ENCODE data around the gene SPDYE2.
"Not testable (repeated sequence)": the region's sequence is repeated elsewhere in the genome, so short reads cannot be mapped to it uniquely, and the experiment has no call there.

SPDYE2 gene

GRCh38 chr7:102527182-102527581 lies 23.8 kb upstream of the SPDYE2 start:
- H3K4me1 ChIP-seq (ENCODE audit: control insufficient read depth, insufficient read depth, low read length); H3K4me3 ChIP-seq (ENCODE audit: low read depth, low read length); H3K9me3 ChIP-seq (ENCODE audit: control insufficient read depth, insufficient read depth, low read depth, low read length); POLR2A ChIA-PET; H3K27ac ChIP-seq (ENCODE audit: extremely low read depth, low read depth, low read length); H3K36me3 ChIP-seq (ENCODE audit: control insufficient read depth in 2 of 2, insufficient read depth in 1 of 2, low read length in 2 of 2): not testable (repeated sequence)
- CTCF ChIA-PET: interaction anchor here (0.7 kb wide), 1 partner anchor 784 kb away, joined by 3 read pairs; no protein-coding TSS in a partner anchor

DNA sequence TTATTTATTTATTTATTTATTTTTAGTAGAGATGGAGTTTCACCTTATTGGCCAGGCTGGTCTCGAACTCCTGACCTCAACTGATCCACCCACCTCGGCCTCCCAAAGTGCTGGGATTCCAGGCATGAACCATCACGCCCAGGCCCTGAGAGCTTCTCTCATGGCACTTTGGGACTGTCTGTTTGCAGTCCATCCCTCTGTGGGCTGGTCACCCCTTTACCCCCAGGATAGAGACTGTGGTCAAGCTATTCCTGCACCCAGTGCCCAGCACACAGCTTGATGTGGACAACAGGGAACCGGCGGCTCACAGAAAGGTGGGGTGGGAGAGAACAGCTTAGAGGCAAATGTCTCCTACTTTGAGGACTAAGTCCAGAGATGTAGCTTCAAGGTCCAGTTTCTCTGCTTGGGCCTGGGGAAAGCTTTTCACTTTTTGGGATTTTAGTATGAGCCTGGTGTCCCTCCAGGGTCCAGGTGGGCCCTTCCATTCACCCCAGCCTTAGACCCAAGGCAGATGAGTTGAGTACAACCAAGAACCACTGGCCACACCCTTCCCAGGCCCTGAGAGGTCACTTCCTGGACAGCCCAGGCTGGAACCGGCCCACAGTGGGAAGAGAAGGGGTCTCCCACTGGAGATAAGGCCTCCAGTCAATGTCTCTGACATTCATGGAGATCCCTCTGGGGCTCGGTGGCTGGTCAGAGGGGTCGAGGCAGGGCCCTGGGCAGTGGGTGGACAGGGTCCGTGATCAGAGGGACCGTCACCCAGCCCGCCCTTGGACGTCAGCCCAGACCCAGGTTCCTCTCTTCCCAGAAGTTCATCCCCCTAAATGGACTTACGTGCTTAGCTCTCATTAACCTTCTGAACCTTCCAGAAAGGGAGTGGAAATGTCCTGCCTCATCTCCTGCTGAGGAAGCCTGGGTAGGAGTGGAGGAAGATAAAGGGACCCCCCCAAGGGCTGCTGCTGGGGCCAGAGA lies 22.9 kb upstream of the SPDYE2 start:
- H3K4me3 ChIP-seq (ENCODE audit: low read depth, low read length); H3K9me3 ChIP-seq (ENCODE audit: control insufficient read depth, insufficient read depth, low read depth, low read length); H3K27ac ChIP-seq (ENCODE audit: extremely low read depth, low read depth, low read length); H3K36me3 ChIP-seq (ENCODE audit: control insufficient read depth in 2 of 2, insufficient read depth in 1 of 2, low read length in 2 of 2); H3K4me1 ChIP-seq (ENCODE audit: control insufficient read depth, insufficient read depth, low read length); POLR2A ChIA-PET: not testable (repeated sequence)
- CTCF ChIA-PET: interaction anchor here (0.7 kb wide), 1 partner anchor 785 kb away, joined by 3 read pairs; no protein-coding TSS in a partner anchor

DNA sequence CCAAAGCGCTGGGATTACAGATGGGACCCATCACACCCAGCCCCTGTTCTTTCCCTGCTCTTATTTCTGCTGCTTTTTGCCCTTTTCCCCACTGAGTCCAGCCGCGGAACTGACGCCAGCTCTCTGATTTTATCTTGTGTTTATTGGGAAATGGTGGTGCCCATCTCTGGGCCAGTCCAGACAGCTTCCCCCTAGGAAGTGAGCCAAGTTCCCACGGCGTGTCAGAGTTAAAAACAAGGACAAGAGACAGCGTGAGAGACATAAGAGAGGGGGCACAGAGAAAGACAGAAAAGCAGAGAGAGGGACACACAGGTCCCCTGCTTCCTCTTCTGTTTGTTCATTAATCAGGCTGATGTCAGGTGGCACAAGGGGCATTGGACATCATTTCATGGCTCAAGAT lies 19.4 kb upstream of the SPDYE2 start:
- CTCF ChIA-PET; H3K27ac ChIP-seq (ENCODE audit: extremely low read depth, low read depth, low read length); POLR2A ChIA-PET; H3K4me1 ChIP-seq (ENCODE audit: control insufficient read depth, insufficient read depth, low read length); H3K4me3 ChIP-seq (ENCODE audit: low read depth, low read length); H3K36me3 ChIP-seq (ENCODE audit: control insufficient read depth in 2 of 2, insufficient read depth in 1 of 2, low read length in 2 of 2); H3K9me3 ChIP-seq (ENCODE audit: control insufficient read depth, insufficient read depth, low read depth, low read length): not testable (repeated sequence)

GRCh38 chr7:102532127-102532526 lies 18.9 kb upstream of the SPDYE2 start:
- H3K4me1 ChIP-seq (ENCODE audit: control insufficient read depth, insufficient read depth, low read length); H3K36me3 ChIP-seq (ENCODE audit: control insufficient read depth in 2 of 2, insufficient read depth in 1 of 2, low read length in 2 of 2); H3K4me3 ChIP-seq (ENCODE audit: low read depth, low read length); H3K9me3 ChIP-seq (ENCODE audit: control insufficient read depth, insufficient read depth, low read depth, low read length); H3K27ac ChIP-seq (ENCODE audit: extremely low read depth, low read depth, low read length); CTCF ChIA-PET; POLR2A ChIA-PET: not testable (repeated sequence)

DNA sequence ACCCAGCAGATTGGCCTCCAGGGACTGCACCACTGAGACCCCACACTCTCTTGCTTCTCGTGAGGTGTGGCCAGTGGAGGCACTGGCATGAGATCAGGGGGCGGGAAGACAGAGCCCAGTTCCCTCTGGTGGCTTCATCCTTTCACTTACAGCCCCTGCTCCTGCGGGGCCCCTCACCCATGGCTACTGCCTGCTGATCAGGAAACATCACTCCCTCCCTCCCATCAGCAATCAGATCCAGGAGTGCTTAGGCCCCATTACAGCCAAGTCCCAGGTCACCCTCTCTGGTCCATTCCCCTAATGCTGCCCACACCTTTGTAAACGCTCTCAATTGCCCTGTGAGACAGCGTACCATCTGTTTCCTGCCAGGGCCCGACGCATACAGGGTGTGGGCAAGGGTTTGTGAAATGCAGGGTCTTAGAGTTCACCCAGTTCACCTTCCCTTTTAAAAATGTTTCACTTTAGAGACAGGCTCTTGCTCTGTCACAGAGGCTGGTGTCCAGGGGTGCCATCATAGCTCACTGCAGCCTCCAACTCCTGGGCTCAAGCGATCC lies 15.9 kb upstream of the SPDYE2 start:
- H3K4me1 ChIP-seq (ENCODE audit: control insufficient read depth, insufficient read depth, low read length); H3K36me3 ChIP-seq (ENCODE audit: control insufficient read depth in 2 of 2, insufficient read depth in 1 of 2, low read length in 2 of 2); H3K4me3 ChIP-seq (ENCODE audit: low read depth, low read length); H3K9me3 ChIP-seq (ENCODE audit: control insufficient read depth, insufficient read depth, low read depth, low read length); CTCF ChIA-PET; POLR2A ChIA-PET; H3K27ac ChIP-seq (ENCODE audit: extremely low read depth, low read depth, low read length): not testable (repeated sequence)

DNA sequence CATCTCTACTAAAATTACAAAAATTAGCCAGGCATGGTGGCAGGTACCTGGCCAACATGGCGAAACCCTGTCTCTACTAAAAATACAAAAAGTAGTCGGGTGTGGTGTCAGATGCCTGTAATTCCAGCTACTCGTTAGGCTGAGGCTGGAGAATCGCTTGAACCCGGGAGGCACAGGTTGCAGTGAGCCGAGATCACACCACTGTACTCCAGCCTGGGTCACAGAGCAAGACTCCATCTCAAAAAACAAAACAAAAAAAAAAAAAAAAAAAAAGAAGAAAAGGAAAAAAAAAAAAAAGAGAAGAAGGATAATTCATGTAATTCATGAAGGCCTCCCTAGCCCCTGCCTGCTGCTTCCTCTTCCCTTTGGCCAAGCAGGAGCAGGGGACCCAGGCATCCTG lies 10.4 kb upstream of the SPDYE2 start:
- POLR2A ChIA-PET; H3K9me3 ChIP-seq (ENCODE audit: control insufficient read depth, insufficient read depth, low read depth, low read length): not testable (repeated sequence)

DNA sequence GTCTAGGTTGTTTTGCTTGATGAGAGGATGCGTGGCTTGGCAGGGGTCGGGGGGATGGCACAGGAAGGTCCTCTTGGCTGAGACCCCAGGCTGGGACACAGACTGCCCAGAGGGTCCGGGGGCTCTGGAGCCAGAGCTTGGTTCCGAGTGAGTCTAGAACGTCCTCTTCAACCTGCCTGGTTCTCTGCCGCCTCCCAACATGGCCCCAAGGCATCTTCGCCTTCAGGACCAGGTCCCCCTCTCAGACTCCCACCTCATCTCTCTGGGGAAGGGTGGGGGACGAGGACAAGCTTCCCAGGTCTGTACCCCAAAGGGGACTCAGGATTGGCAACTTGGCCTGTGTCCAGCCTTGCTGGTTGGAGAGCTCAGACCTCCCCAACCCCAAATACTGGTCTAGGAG lies 8.9 kb upstream of the SPDYE2 start:
- H3K36me3 ChIP-seq (ENCODE audit: control insufficient read depth in 2 of 2, insufficient read depth in 1 of 2, low read length in 2 of 2); H3K9me3 ChIP-seq (ENCODE audit: control insufficient read depth, insufficient read depth, low read depth, low read length); POLR2A ChIA-PET; CTCF ChIA-PET; H3K4me3 ChIP-seq (ENCODE audit: low read depth, low read length); H3K27ac ChIP-seq (ENCODE audit: extremely low read depth, low read depth, low read length); H3K4me1 ChIP-seq (ENCODE audit: control insufficient read depth, insufficient read depth, low read length): not testable (repeated sequence)

More for the DNA sequence above, 10.4 kb upstream of the SPDYE2 start:
- H3K27ac ChIP-seq (ENCODE audit: extremely low read depth, low read depth, low read length); H3K4me1 ChIP-seq (ENCODE audit: control insufficient read depth, insufficient read depth, low read length); CTCF ChIA-PET; H3K36me3 ChIP-seq (ENCODE audit: control insufficient read depth in 2 of 2, insufficient read depth in 1 of 2, low read length in 2 of 2); H3K4me3 ChIP-seq (ENCODE audit: low read depth, low read length): not testable (repeated sequence)

DNA sequence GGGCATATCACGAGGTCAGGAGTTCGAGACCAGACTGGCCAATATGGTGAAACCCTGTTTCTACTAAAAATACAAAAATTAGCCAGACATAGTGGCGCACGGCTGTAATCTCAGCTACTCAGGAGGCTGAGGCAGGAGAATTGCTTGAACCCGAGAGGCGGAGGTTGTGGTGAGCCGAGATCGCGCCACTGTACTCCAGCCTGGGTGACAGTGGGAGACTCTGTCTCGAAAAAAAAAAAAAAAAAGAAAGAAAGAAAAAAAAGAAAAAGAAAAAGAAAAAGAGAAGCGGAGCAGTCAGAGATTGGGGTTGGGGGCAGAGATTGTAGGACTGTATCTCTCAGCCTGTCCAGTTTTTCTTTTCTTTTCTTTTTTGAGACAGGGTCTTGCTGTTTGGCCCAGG lies 8.3 kb upstream of the SPDYE2 start:
- H3K4me1 ChIP-seq (ENCODE audit: control insufficient read depth, insufficient read depth, low read length); H3K4me3 ChIP-seq (ENCODE audit: low read depth, low read length); POLR2A ChIA-PET: not testable (repeated sequence)

DNA sequence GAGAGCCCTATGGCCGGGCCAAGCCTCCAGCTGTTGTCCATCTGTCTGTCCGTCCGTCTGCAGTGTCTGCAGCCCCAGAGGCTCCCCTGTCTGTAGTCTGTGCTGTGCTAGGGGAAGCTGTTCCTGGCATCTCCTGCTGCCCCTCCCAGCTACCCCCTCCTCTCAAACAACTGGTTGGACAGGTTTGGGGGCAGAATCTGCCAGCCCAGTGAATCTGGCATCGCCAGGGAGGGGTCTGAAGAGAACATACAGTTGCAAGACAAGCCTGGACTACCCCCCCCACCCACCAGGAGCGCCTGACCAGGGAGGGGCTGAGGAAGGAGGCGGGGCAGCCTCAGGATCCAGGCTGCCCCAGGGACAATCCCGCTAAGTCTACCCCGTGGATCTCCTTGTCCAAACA lies 7.4 kb upstream of the SPDYE2 start, which contains the start of gene UPK3BL2:
Gene UPK3BL2 (minus strand): TSS at position 101 of the 400 bp plus-strand sequence. CDS start 60 bp downstream, at position 41.
- H3K9me3 ChIP-seq (ENCODE audit: control insufficient read depth, insufficient read depth, low read depth, low read length); POLR2A ChIA-PET; H3K27ac ChIP-seq (ENCODE audit: extremely low read depth, low read depth, low read length); H3K4me3 ChIP-seq (ENCODE audit: low read depth, low read length); CTCF ChIA-PET; H3K4me1 ChIP-seq (ENCODE audit: control insufficient read depth, insufficient read depth, low read length); H3K36me3 ChIP-seq (ENCODE audit: control insufficient read depth in 2 of 2, insufficient read depth in 1 of 2, low read length in 2 of 2): not testable (repeated sequence)

More for the DNA sequence above, 8.3 kb upstream of the SPDYE2 start:
- CTCF ChIA-PET; H3K9me3 ChIP-seq (ENCODE audit: control insufficient read depth, insufficient read depth, low read depth, low read length); H3K27ac ChIP-seq (ENCODE audit: extremely low read depth, low read depth, low read length); H3K36me3 ChIP-seq (ENCODE audit: control insufficient read depth in 2 of 2, insufficient read depth in 1 of 2, low read length in 2 of 2): not testable (repeated sequence)
